Adrenal gland (tissue), 19 donors: Measurements from ENCODE around the gene CBY2. TPM values are rescaled to one million over a fixed set of nuclear protein-coding genes. Genes with fewer than 3 reads are reported as not detected.
"Not testable (repeated sequence)": the region's sequence is repeated elsewhere in the genome, so short reads cannot be mapped to it uniquely, and the experiment has no call there.

Experiments
- DNase-seq, 7 donors: peaks; one replicate each; pipeline ENCODE4 v3.0.0-alpha.2; 2019 to 2020
- H3K27ac ChIP-seq, 5 donors: fragments of 200-600 bp; sonication (generic) in 4 of 5; 1 replicate in 3 of 5; 2 replicates in 2 of 5; pipeline versions ENCODE4 v1.5.1 to v1.8.0; 2016 to 2020; ENCODE audit warnings: mild to moderate bottlenecking in 1 of 5
- H3K27me3 ChIP-seq: fragments of 200-600 bp; 2 replicates; pipeline ENCODE4 v1.8.0; 2021
- H3K36me3 ChIP-seq, 2 donors: fragments of 200-600 bp; replicated peaks in 1 of 2; 1 replicate in 1 of 2; 2 replicates in 1 of 2; pipeline versions ENCODE4 v1.5.1 to v1.8.0; 2018 to 2022
- H3K4me1 ChIP-seq, 2 donors: fragments of 200-600 bp; replicated peaks in 1 of 2; 1 replicate in 1 of 2; 2 replicates in 1 of 2; pipeline versions ENCODE4 v1.5.1 to v1.8.0; 2018 to 2021
- H3K4me3 ChIP-seq, 4 donors: fragments of 200-600 bp; sonication (generic) in 3 of 4; one replicate each; pipeline ENCODE4 v1.5.1; 2016 to 2018
- H3K9me3 ChIP-seq, 3 donors: fragments of 200-600 bp; sonication (generic) in 1 of 3; replicated peaks in 1 of 3; 1 replicate in 2 of 3; 2 replicates in 1 of 3; pipeline versions ENCODE4 v1.5.1 to v1.8.0; 2016 to 2021
- CTCF ChIP-seq, 6 experiments: fragments of 450-650 bp in 4 of 6; fragments of 200-600 bp in 2 of 6; sonication (generic) in 1 of 6; IDR thresholded peaks; 1 replicate in 5 of 6; 2 replicates in 1 of 6; pipeline versions ENCODE4 v1.5.1 to v1.8.0; 2016 to 2021; ENCODE audit warnings: antibody characterized with exemption in 6 of 6, mild to moderate bottlenecking in 2 of 6, moderate library complexity in 1 of 6
- POLR2A ChIP-seq, 2 donors: fragments of 450-650 bp; IDR thresholded peaks; one replicate each; pipeline ENCODE4 v1.6.1; 2017; ENCODE audit warnings: antibody characterized with exemption in 2 of 2, mild to moderate bottlenecking in 2 of 2, moderate library complexity in 1 of 2
- WGBS, 4 donors: extraction: QIAGEN DNeasy Blood & Tissue Kit in 2 of 4; methylation state at CpG; one replicate each; pipeline versions ENCODE4 v1.1.5 to v1.1.7; 2013 to 2017; 5-methylcytosine and 5-hydroxymethylcytosine counted together
- intact Hi-C, 2 donors: fragments of 100-400 bp; cut with DNase I; formaldehyde crosslinking; loops; one replicate each; pipeline versions ENCODE4 v1.14.1 to v1.15.0; 2022 to 2023
- long read RNA-seq, 10 donors: library from polyadenylated mRNA in 3 of 10; unstranded in 2 of 10; stranded (forward) in 1 of 10; transcript quantifications; one replicate each; pipeline ENCODE4 v2.0.0 and lab custom pipeline, GENCODE V29; 2021 to 2026
- polyA plus RNA-seq, 3 donors: library from polyadenylated mRNA; stranded (reverse); fragments of 200-250 nt in 2 of 3; fragments of 350-450 nt in 1 of 3; fragmentation: Illumina TruSeq in 1 of 3; extraction: RNeasy Lipid Tissue Mini Kit (QIAGEN cat#74804) in 1 of 3; gene quantifications; one replicate each; pipeline ENCODE4 v1.2.3, GENCODE V29; 2013 to 2014
- total RNA-seq, 9 donors: library from RNA; depleted of rRNA in 4 of 9; stranded (reverse); fragments of >200 nt in 4 of 9; fragments of 120-200 nt in 1 of 9; fragmentation: NEBNext Ultra II Directional in 1 of 9; extraction: Animal tissue kit (Norgen Biotek cat#: 25700) in 1 of 9; gene quantifications; one replicate each; pipeline versions ENCODE4 v1.1.0 to v1.2.4, GENCODE V29; 2013 to 2023
- donor health status: healthy with polysubstance abuse.
- donor health status: Bipolar disorder and iron deficiency.
- donor health status: DM: yes; HTN: yes; CAD: no.
- donor health status: DM: no; HTN: no; CAD: no.
- donor health status: DM: no; HTN: no; CAD: no.
- donor health status: DM: yes; HTN: yes; CAD: no.

The CBY2 gene
- total RNA-seq: not detected
- not detected for polyA plus RNA-seq
- long read RNA-seq, donor 1: 0 reads
- long read RNA-seq, donor 2: 0 reads
- long read RNA-seq, donor 3: 0 reads
- long read RNA-seq, donor 4: 0 reads
- long read RNA-seq, donor 5: 0 reads
- long read RNA-seq, donor 6: 0 reads
- long read RNA-seq, donor 7: 0 reads
- long read RNA-seq, donor 8: 0 reads
- long read RNA-seq, donor 9: 0 reads
- long read RNA-seq, donor 10: 0 reads

DNA sequence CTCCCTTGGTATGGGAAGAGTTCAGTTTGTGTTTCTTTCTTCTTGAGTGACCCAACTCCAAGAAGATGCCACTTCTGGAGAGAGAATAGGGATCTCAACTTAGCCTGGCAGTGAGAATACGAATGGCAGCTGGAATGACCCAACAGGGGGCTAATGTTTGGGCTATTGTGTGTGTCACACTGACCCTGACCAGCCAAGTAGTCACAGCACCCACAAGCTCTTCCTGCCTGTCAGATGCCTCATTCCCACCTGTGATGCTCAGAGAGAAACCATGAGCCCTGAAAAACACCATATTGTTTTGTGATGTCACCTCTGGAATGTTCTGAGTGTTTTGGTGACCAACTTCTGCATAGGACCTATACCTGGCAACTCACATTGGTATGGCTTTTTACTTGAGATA is at the start of gene CBY2:
TSS of gene CBY2 (plus strand) at position 233 of the 400 bp plus-strand sequence. CDS start at position 304, 71 bp downstream.
- H3K4me1 ChIP-seq: no peaks in the 10 kb centered on the region
- intact Hi-C loops: no loop called here
- H3K9me3 ChIP-seq: no peaks in the 10 kb centered on the region
- TF ChIP-seq POLR2A (IDR thresholded peaks at IDR 0.05) (no peak), CTCF (IDR thresholded peaks at IDR 0.05) (no peak)
- H3K36me3 ChIP-seq: no peaks in the 10 kb centered on the region
- no peak within 1 kb of the TSS for H3K27ac ChIP-seq
- whole genome bisulfite sequencing, 4 donors: 29 to 56% (median 50%) methylated on average over 1 of the region's 1 CpG
- no peak within 1 kb of the TSS for H3K4me3 ChIP-seq
- no peak for DNase-seq
- H3K27me3 ChIP-seq: no peaks in the 10 kb centered on the region

- no peak for DNase-seq
- TF ChIP-seq POLR2A (IDR thresholded peaks at IDR 0.05): no peak
- TF ChIP-seq CTCF (IDR thresholded peaks at IDR 0.05): no peak
- WGBS, 4 donors: 72 to 100% (median 82%) methylated on average over 1 to 5 of the region's 5 CpGs
- intact Hi-C loops: no loop called here
- Histone ChIP-seq H3K9me3 (no peaks in the 10 kb centered on the region), H3K4me1 (no peaks in the 10 kb centered on the region), H3K27me3 (no peaks in the 10 kb centered on the region), H3K36me3 (no peaks in the 10 kb centered on the region), H3K27ac (no peak overlapping the region), H3K4me3 (no peak overlapping the region)
Measured at GRCh38 chr13:45654633-45655349, 47.3 kb upstream of the CBY2 start.

DNA sequence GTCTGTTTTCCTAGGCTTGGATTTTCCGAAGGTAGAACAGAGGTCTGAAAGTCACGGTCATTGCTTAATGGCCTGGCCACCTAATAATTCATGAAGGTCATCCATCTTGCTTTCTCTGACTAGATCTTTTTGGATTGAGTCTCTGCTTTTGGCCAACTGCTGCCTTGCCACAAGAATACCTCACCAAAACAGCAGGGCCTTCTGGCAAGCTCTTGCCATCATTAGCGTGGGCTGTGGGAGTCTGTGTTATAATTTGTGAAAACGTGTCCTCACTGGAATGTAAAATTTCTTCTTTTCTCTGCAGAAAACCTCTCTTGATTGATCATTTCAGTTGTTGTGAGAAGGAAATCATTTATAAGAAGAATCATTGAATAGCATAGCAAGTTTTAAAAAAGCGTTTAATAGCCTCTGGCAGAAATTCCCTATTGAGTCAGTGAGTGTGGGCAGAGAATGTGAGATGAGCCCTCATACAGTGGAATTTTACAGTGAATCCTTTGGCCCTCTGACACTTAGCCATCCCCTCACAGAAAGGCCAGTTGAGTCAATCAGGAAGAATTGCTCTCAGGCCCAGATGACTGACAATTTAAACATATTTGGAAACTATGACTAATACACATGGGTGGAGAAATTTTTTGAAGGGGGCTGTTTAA is 43.4 kb upstream of the CBY2 start:
- WGBS, 4 donors: 61 to 81% (median 73%) methylated on average over 5 of the region's 5 CpGs
- H3K4me1 ChIP-seq: no peaks in the 10 kb centered on the region
- TF ChIP-seq CTCF (IDR thresholded peaks at IDR 0.05) (no peak), POLR2A (IDR thresholded peaks at IDR 0.05) (no peak)
- DNase-seq: no peak
- H3K27ac ChIP-seq: no peak overlapping the region
- no peaks in the 10 kb centered on the region for H3K36me3 ChIP-seq
- no peaks in the 10 kb centered on the region for H3K27me3 ChIP-seq
- intact Hi-C loops: no loop called here
- H3K4me3 ChIP-seq: no peak overlapping the region
- no peaks in the 10 kb centered on the region for H3K9me3 ChIP-seq

GRCh38 chr13:45659536-45659935 is 42.6 kb upstream of the CBY2 start:
- DNase-seq: no peak
- Histone ChIP-seq H3K27ac (no peak overlapping the region), H3K4me1 (no peaks in the 10 kb centered on the region), H3K4me3 (no peak overlapping the region), H3K9me3 (no peaks in the 10 kb centered on the region), H3K27me3 (no peaks in the 10 kb centered on the region), H3K36me3 (no peaks in the 10 kb centered on the region)
- no peak for TF ChIP-seq CTCF (IDR thresholded peaks at IDR 0.05)
- TF ChIP-seq POLR2A (IDR thresholded peaks at IDR 0.05): no peak
- 68 to 72% (median 70%) methylated on average over 3 of the region's 3 CpGs for WGBS, 4 donors
- intact Hi-C loops: no loop called here

DNA sequence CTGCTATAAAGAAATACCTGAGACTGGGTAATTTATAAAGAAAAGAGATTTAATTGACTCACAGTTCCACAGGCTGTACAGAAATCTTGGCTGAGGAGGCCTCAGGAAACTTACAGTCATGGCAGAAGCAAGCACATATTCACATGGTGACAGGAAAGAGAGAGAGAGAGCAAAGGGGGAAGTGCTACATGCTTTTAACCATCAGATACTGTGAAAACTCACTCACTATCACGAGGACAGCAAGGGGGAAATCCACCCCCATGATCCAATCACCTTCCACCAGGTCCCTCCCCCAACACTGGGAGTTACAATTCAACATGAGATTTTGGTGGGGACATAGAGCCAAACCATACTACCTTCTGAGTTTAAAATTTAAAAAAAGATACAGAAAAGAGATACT is 41.7 kb upstream of the CBY2 start:
- H3K4me3 ChIP-seq, H3K27ac ChIP-seq, intact Hi-C loops, H3K36me3 ChIP-seq, H3K9me3 ChIP-seq, H3K4me1 ChIP-seq, H3K27me3 ChIP-seq, DNase-seq: not testable (repeated sequence)
- WGBS, 4 donors: 18 to 42% (median 30%) methylated on average over 1 of the region's 1 CpG
